Gastroesophageal sphincter (tissue), 4 donors: ENCODE measurements around the gene ANKRD24. TPM values are rescaled to one million over a fixed set of nuclear protein-coding genes. Genes with fewer than 3 reads are reported as not detected.
A peak's percentile ranks its signal among the peaks of the same experiment; 100 is the strongest.
"Not testable (repeated sequence)": the region's sequence is repeated elsewhere in the genome, so short reads cannot be mapped to it uniquely, and the experiment has no call there.

Source experiments
- ATAC-seq: fragments of 150-250 bp; one replicate; pipeline ENCODE4 v1.9.1; 2016; ENCODE audit warnings: mild to moderate bottlenecking, moderate library complexity
- H3K27ac ChIP-seq, 4 donors: fragments of 200-600 bp; sonication (generic) in 3 of 4; 1 replicate in 3 of 4; 2 replicates in 1 of 4; pipeline ENCODE4 v1.5.1; 2016 to 2019
- H3K27me3 ChIP-seq: fragments of 200-600 bp; sonication (generic); one replicate; pipeline ENCODE4 v1.5.1; 2019
- H3K36me3 ChIP-seq, 2 donors: fragments of 200-600 bp; sonication (generic); one replicate each; pipeline ENCODE4 v1.5.1; 2019; ENCODE audit warnings: control low read depth in 1 of 2
- H3K4me1 ChIP-seq, 3 donors: fragments of 200-600 bp; sonication (generic); 1 replicate in 2 of 3; 2 replicates in 1 of 3; pipeline ENCODE4 v1.5.1; 2016 to 2019; ENCODE audit warnings: control low read depth in 2 of 3
- H3K4me3 ChIP-seq, 2 donors: fragments of 200-600 bp; sonication (generic); one replicate each; pipeline ENCODE4 v1.5.1; 2019; ENCODE audit warnings: mild to moderate bottlenecking in 1 of 2, moderate library complexity in 1 of 2
- H3K9me3 ChIP-seq, 3 donors: fragments of 200-600 bp; sonication (generic); one replicate each; pipeline ENCODE4 v1.5.1; 2017 to 2019; ENCODE audit warnings: control low read depth in 2 of 3
- CTCF ChIP-seq, 4 experiments: fragments of 200-600 bp in 2 of 4; fragments of 450-650 bp in 2 of 4; sonication (generic) in 1 of 4; IDR thresholded peaks; one replicate each; pipeline ENCODE4 v1.5.1; 2017 to 2019; ENCODE audit warnings: antibody characterized with exemption in 4 of 4, mild to moderate bottlenecking in 2 of 4, moderate library complexity in 2 of 4
- EP300 ChIP-seq: sonication (generic); formaldehyde crosslinking; IDR thresholded peaks from one replicate; pipeline ENCODE4 v1.6.1; 2017; ENCODE audit warnings: antibody characterized with exemption, mild to moderate bottlenecking
- POLR2A ChIP-seq, 2 donors: fragments of 450-650 bp; IDR thresholded peaks; one replicate each; pipeline ENCODE4 v1.6.1; 2017; ENCODE audit warnings: antibody characterized with exemption in 2 of 2, mild to moderate bottlenecking in 2 of 2, moderate library complexity in 1 of 2
- POLR2AphosphoS5 ChIP-seq: sonication (generic); formaldehyde crosslinking; IDR thresholded peaks from one replicate; pipeline ENCODE4 v1.6.1; 2017; ENCODE audit warnings: antibody characterized with exemption
- WGBS, 2 donors: methylation state at CpG; one replicate each; pipeline ENCODE4 v1.1.5; 2018; ENCODE audit warnings: low coverage in 1 of 2; 5-methylcytosine and 5-hydroxymethylcytosine counted together
- total RNA-seq, 4 donors: library from RNA; depleted of rRNA; stranded (reverse); fragments of >200 nt; gene quantifications; one replicate each; pipeline ENCODE4 v1.1.0, GENCODE V29; 2016

ANKRD24 gene
- total RNA-seq, 4 donors from 2014 or later = 0.12 to 2.6 (median 1.2) TPM

DNA sequence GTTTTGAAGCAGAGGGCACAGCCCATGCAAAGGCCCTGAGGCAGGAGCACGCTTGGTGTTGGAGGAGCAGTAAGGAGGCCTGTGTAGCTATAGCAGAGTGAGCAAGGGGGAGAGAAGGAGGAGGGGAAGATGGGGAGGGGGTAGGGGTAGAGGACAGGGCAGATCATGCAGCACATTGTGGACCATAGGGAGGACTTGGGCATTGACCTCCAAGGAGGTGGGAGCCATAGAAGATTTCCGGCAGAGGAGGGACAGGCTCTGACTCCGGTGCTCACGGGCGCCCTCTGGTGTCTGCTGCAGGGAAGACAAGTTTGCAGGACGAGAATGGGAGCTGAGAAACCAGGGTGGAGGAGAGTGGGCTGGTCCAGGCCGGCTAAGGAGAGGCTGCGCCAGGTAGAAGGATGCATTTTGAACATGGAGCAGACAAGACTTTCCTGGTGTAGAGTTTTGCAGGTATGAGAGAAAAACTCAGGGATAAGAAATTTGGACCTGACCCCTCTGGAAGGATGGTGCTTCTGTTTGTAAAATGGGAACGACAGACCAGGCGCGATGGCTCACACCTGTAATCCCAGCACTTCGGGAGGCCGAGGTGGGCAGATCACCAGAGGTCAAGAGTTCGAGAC lies 42.8 kb upstream of the ANKRD24 start:
- peaks cover 29% of the 10 kb centered on the region for H3K27me3 ChIP-seq
- ATAC-seq = peak; percentile 53
- H3K27ac ChIP-seq = no peak overlapping the region
- H3K9me3 ChIP-seq = no peaks in the 10 kb centered on the region
- H3K4me1 ChIP-seq = peaks cover 0 to 9% (median 0%) of the 10 kb centered on the region in 3 donors
- H3K4me3 ChIP-seq = no peak overlapping the region
- no peak for TF ChIP-seq POLR2AphosphoS5
- peak in 3 of 4 experiments; percentile 54 to 78 (median 74) for TF ChIP-seq CTCF (IDR thresholded peaks at IDR 0.05)
- no peaks in the 10 kb centered on the region for H3K36me3 ChIP-seq
- WGBS, 2 donors = 4 to 28% methylated on average over 7 to 14 of the region's 14 CpGs

GRCh38 chr19:4140237-4140711 lies 42.2 kb upstream of the ANKRD24 start:
- ATAC-seq = peak; percentile 84

DNA sequence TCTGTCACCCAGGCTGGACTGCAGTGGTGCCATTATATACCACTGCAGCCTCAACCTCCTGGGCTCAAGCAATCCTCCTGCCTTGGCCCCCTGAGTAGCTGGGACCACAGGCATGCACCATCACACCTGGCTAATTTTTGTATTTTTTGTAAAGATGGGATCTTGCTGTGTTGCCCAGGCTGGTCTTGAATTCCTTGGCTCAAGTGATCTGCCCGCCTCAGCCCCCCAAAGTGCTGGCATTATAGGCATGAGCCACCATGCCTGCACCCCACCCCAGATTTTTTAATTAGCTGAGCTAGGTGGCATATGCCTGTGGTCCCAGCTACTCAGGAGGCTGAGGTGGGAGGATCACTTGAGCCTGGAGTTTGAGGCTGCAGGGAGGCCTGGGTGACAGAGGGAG lies 39.6 kb upstream of the ANKRD24 start:
- ATAC-seq, H3K27ac ChIP-seq, H3K4me3 ChIP-seq, H3K9me3 ChIP-seq, H3K36me3 ChIP-seq, H3K4me1 ChIP-seq: not testable (repeated sequence)
- no CpG with 5 or more reads among the region's 1 CpG for WGBS, 2 donors
- H3K27me3 ChIP-seq = peaks cover 54% of the 10 kb centered on the region

More at GRCh38 chr19:4140237-4140711, 42.2 kb upstream of the ANKRD24 start:
- H3K4me1 ChIP-seq = peaks cover 0 to 9% (median 0%) of the 10 kb centered on the region in 3 donors
- no peak overlapping the region for H3K4me3 ChIP-seq
- WGBS, 2 donors = 4% methylated on average over 8 of the region's 12 CpGs; no CpG with 5 or more reads in 1 of the 2 donors
- no peaks in the 10 kb centered on the region for H3K9me3 ChIP-seq
- no peak overlapping the region for H3K27ac ChIP-seq
- H3K36me3 ChIP-seq = no peaks in the 10 kb centered on the region
- peaks cover 35% of the 10 kb centered on the region for H3K27me3 ChIP-seq
- TF ChIP-seq EP300 (no peak), CTCF (IDR thresholded peaks at IDR 0.05) (peak in 3 of 4 experiments; percentile 43 to 65 (median 51))

DNA sequence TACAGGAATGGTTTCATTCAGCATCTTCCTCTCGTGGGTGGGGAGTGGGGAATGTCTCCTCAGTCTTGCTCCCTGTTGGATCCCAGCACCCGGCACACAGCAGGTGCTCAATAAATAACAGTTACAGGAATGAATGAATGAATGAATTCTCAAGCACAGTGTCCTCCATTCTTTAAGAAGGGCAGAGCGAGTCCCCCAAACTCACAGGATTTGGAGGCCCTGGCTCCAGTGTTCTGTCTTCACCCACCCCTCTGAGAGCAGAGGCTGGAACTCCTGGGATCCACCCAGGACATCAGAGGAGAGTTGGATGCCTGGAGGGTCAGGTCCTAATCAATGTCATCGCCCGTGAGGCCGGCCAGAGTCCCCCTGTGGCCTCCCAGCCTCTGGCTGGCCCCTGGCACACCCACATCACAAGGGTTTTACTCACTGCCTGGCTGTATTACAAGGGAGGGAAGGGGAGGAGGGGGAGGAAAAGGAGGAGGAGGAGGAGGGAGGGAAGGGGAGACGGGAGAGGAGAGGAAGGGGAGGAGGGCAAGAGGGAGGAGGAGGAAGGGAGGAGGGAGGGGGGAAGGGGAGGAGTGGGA lies 37.7 kb upstream of the ANKRD24 start:
- Histone ChIP-seq H3K27me3 (peaks cover 67% of the 10 kb centered on the region), H3K4me3 (no peak overlapping the region), H3K9me3 (no peaks in the 10 kb centered on the region), H3K36me3 (no peaks in the 10 kb centered on the region), H3K4me1 (peaks cover 0 to 9% (median 0%) of the 10 kb centered on the region in 3 donors), H3K27ac (no peak overlapping the region)
- no peak for TF ChIP-seq POLR2A (IDR thresholded peaks at IDR 0.05)
- TF ChIP-seq EP300 = no peak
- TF ChIP-seq CTCF (IDR thresholded peaks at IDR 0.05) = no peak
- no peak for TF ChIP-seq POLR2AphosphoS5
- no CpG with 5 or more reads among the region's 7 CpGs for WGBS, 2 donors
- no peak for ATAC-seq

- Histone ChIP-seq H3K4me3 (no peak overlapping the region), H3K9me3 (no peaks in the 10 kb centered on the region), H3K4me1 (no peaks in the 10 kb centered on the region), H3K27me3 (peaks cover 95% of the 10 kb centered on the region), H3K27ac (no peak overlapping the region), H3K36me3 (no peaks in the 10 kb centered on the region)
- no peak for ATAC-seq
- WGBS, 2 donors = 36 to 50% methylated on average over 8 to 11 of the region's 17 CpGs
- TF ChIP-seq EP300 = no peak
- no peak for TF ChIP-seq POLR2AphosphoS5
- TF ChIP-seq POLR2A (IDR thresholded peaks at IDR 0.05) = no peak
- TF ChIP-seq CTCF (IDR thresholded peaks at IDR 0.05) = no peak
Observed at GRCh38 chr19:4149518-4150288, 32.8 kb upstream of the ANKRD24 start.
